OCI-LY1 (cell line): ENCODE results near the gene MX1.

Source experiments
- EZH2 ChIP-seq: fragments of 200-600 bp; sonication (generic), shearing (Covaris generic); IDR thresholded peaks from 2 replicates; pipeline ENCODE4 v1.8.0; 2017; ENCODE audit warnings: borderline replicate concordance, mixed run types, mild to moderate bottlenecking, antibody characterized with exemption, low read length, moderate library complexity, mixed read lengths
- TF ChIP-seq, protein P1 (sequence below): fragments of 200-600 bp; sonication (generic), shearing (Covaris generic); IDR thresholded peaks from 2 replicates; pipeline ENCODE4 v1.5.1; 2017; ENCODE audit warnings: mild to moderate bottlenecking, antibody characterized with exemption, low read length, moderate library complexity, mixed read lengths

DNA sequence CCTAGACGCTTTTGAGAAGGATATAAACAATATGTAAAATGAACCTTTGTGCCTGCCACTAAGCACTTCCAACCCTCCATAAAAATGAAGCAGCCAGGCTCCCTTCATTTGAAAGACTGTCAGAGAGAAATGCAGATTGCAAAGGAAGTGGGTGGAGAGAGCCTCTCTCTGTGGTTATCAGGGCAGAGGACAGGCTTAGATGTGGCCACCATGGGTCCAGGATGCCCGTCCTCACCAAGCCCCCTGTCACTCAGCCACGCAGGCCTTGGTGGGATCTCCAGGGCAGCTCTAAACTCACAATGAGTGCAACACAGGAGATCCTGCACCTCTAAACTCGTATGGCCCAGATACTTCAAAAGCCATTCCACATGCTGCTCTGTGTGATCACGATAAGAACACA lies 44.0 kb downstream of the MX1 start:
- no peak for TF ChIP-seq EZH2
- TF ChIP-seq, protein P1, sequence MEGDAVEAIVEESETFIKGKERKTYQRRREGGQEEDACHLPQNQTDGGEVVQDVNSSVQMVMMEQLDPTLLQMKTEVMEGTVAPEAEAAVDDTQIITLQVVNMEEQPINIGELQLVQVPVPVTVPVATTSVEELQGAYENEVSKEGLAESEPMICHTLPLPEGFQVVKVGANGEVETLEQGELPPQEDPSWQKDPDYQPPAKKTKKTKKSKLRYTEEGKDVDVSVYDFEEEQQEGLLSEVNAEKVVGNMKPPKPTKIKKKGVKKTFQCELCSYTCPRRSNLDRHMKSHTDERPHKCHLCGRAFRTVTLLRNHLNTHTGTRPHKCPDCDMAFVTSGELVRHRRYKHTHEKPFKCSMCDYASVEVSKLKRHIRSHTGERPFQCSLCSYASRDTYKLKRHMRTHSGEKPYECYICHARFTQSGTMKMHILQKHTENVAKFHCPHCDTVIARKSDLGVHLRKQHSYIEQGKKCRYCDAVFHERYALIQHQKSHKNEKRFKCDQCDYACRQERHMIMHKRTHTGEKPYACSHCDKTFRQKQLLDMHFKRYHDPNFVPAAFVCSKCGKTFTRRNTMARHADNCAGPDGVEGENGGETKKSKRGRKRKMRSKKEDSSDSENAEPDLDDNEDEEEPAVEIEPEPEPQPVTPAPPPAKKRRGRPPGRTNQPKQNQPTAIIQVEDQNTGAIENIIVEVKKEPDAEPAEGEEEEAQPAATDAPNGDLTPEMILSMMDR: no peak
